ENCODE measurements around the gene TOP3B. TPM values are rescaled to one million over a fixed set of nuclear protein-coding genes. Genes with fewer than 3 reads are reported as not detected.

TOP3B gene
- polyA plus RNA-seq, 1 donor, result 18.3 TPM

GRCh38 chr22:22013559-22014284, 31.1 kb upstream of the TOP3B start:
- no peak for DNase-seq (ENCODE audit: low read depth)

GRCh38 chr22:22011964-22012363, 29.4 kb upstream of the TOP3B start:
- no peak for DNase-seq (ENCODE audit: low read depth)

- no peak for DNase-seq (ENCODE audit: low read depth)
Observed at GRCh38 chr22:22010358-22010757, 27.8 kb upstream of the TOP3B start.

- DNase-seq (ENCODE audit: low read depth), result no peak
Observed at GRCh38 chr22:22009661-22010060, 27.1 kb upstream of the TOP3B start.

GRCh38 chr22:22006596-22006990, 24.0 kb upstream of the TOP3B start:
- no peak for DNase-seq (ENCODE audit: low read depth)

- no peak for DNase-seq (ENCODE audit: low read depth)
Observed at GRCh38 chr22:22005945-22006595, 23.5 kb upstream of the TOP3B start.

- DNase-seq (ENCODE audit: low read depth), result no peak
Observed at GRCh38 chr22:22003233-22003632, 20.6 kb upstream of the TOP3B start.

GRCh38 chr22:22002526-22003055, 20.0 kb upstream of the TOP3B start:
- no peak for DNase-seq (ENCODE audit: low read depth)

GRCh38 chr22:22001664-22002525, 19.3 kb upstream of the TOP3B start:
- no peak for DNase-seq (ENCODE audit: low read depth)

- no peak for DNase-seq (ENCODE audit: low read depth)
Observed at GRCh38 chr22:21998595-21999247, 16.1 kb upstream of the TOP3B start.

- DNase-seq (ENCODE audit: low read depth), result no peak
Observed at GRCh38 chr22:21996175-21996720, 13.7 kb upstream of the TOP3B start.

- DNase-seq (ENCODE audit: low read depth), result no peak
Observed at GRCh38 chr22:21995660-21996059, 13.1 kb upstream of the TOP3B start.

GRCh38 chr22:21994881-21995444, 12.4 kb upstream of the TOP3B start:
- no peak for DNase-seq (ENCODE audit: low read depth)

GRCh38 chr22:21992593-21993237, 10.1 kb upstream of the TOP3B start:
- DNase-seq (ENCODE audit: low read depth), result no peak

GRCh38 chr22:21991774-21992173, 9.2 kb upstream of the TOP3B start:
- no peak for DNase-seq (ENCODE audit: low read depth)

GRCh38 chr22:21991304-21991596, 8.7 kb upstream of the TOP3B start:
- no peak for DNase-seq (ENCODE audit: low read depth)

- no peak for DNase-seq (ENCODE audit: low read depth)
Observed at GRCh38 chr22:21990445-21991303, 8.1 kb upstream of the TOP3B start.

GRCh38 chr22:21989049-21989448, 6.5 kb upstream of the TOP3B start:
- DNase-seq (ENCODE audit: low read depth), result no peak

- no peak for DNase-seq (ENCODE audit: low read depth)
Observed at GRCh38 chr22:21985214-21985613, 2.6 kb upstream of the TOP3B start.

- DNase-seq (ENCODE audit: low read depth), result no peak
Observed at GRCh38 chr22:21984793-21985192, 2.2 kb upstream of the TOP3B start.

All from forelimb muscle (tissue), 1 donor.